Measurements from ENCODE around the gene UBQLN1. TPM values are rescaled to one million over a fixed set of nuclear protein-coding genes. Genes with fewer than 3 reads are reported as not detected.

The UBQLN1 gene
- total RNA-seq, 1 donor from 2014 or later: 102 TPM

DNA sequence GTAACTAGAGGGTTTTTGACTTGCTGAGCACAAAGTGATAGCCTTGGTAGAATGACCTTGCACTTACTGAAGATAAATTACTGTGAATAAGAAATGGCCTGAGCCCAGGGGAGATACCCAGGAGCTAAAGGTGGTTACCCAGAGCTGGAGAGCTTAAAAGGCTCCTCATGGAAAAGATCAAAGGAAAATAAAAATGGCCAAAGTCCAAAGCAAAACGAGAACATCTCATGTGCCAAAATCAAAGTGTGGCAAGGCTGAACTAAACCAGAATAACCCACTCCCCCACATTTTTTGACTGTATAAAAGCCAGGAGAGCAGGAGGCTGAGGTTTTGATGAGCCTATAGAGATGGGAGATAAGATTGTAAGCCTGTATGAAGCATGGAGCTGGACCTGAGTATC, 70.4 kb downstream of the UBQLN1 start:
- H3K9me3 Mint-ChIP-seq (ENCODE audit: unreplicated experiment): no peaks in the 10 kb centered on the region
- peaks cover 3% of the 10 kb centered on the region for H3K36me3 Mint-ChIP-seq (ENCODE audit: low read depth, unreplicated experiment)
- H3K27me3 Mint-ChIP-seq (ENCODE audit: unreplicated experiment): no peaks in the 10 kb centered on the region
- peaks cover 4% of the 10 kb centered on the region for H3K4me1 Mint-ChIP-seq (ENCODE audit: unreplicated experiment)
- no peak overlapping the region for H3K27ac Mint-ChIP-seq (ENCODE audit: unreplicated experiment)
- no peak for DNase-seq (ENCODE audit: low spot score)
- H3K4me3 Mint-ChIP-seq (ENCODE audit: unreplicated experiment): no peak overlapping the region
- TF ChIP-seq CTCF (IDR thresholded peaks at IDR 0.05; ENCODE audit: unreplicated experiment): no peak

DNA sequence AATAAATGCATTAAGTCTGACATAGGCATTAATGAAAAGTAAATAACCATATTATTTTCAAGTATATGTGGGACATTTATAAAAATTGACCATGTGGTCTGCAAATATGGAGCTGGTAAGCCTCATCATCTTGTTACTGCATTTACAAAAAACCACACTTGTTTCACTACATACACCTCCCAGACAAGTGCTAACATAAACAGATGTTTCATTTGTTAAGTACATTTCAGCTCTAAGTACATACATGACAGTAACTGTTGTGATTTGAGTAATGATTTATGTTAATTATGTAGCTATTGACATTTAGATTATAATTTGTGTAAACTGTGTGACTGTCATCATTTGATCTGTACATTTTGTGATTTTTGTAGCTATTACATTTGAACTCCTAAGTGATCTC, 70.9 kb downstream of the UBQLN1 start:
- no peak for DNase-seq (ENCODE audit: low spot score)
- H3K36me3 Mint-ChIP-seq (ENCODE audit: low read depth, unreplicated experiment): peaks cover 3% of the 10 kb centered on the region
- no peaks in the 10 kb centered on the region for H3K27me3 Mint-ChIP-seq (ENCODE audit: unreplicated experiment)
- TF ChIP-seq CTCF (IDR thresholded peaks at IDR 0.05; ENCODE audit: unreplicated experiment): no peak
- H3K9me3 Mint-ChIP-seq (ENCODE audit: unreplicated experiment): no peaks in the 10 kb centered on the region
- H3K27ac Mint-ChIP-seq (ENCODE audit: unreplicated experiment): no peak overlapping the region
- no peak overlapping the region for H3K4me3 Mint-ChIP-seq (ENCODE audit: unreplicated experiment)
- H3K4me1 Mint-ChIP-seq (ENCODE audit: unreplicated experiment): peaks cover 4% of the 10 kb centered on the region

GRCh38 chr9:83633676-83634075, 74.1 kb downstream of the UBQLN1 start:
- Mint-ChIP-seq H3K36me3 (ENCODE audit: low read depth, unreplicated experiment) (peaks cover 7% of the 10 kb centered on the region), H3K27ac (ENCODE audit: unreplicated experiment) (no peak overlapping the region), H3K4me3 (ENCODE audit: unreplicated experiment) (no peak overlapping the region), H3K4me1 (ENCODE audit: unreplicated experiment) (no peaks in the 10 kb centered on the region), H3K9me3 (ENCODE audit: unreplicated experiment) (no peaks in the 10 kb centered on the region), H3K27me3 (ENCODE audit: unreplicated experiment) (peaks cover 2% of the 10 kb centered on the region)
- no peak for TF ChIP-seq CTCF (IDR thresholded peaks at IDR 0.05; ENCODE audit: unreplicated experiment)
- DNase-seq (ENCODE audit: low spot score): no peak

GRCh38 chr9:83633255-83633654, 74.5 kb downstream of the UBQLN1 start:
- Mint-ChIP-seq H3K27ac (ENCODE audit: unreplicated experiment) (no peak overlapping the region), H3K9me3 (ENCODE audit: unreplicated experiment) (no peaks in the 10 kb centered on the region), H3K4me1 (ENCODE audit: unreplicated experiment) (no peaks in the 10 kb centered on the region), H3K36me3 (ENCODE audit: low read depth, unreplicated experiment) (peaks cover 7% of the 10 kb centered on the region), H3K4me3 (ENCODE audit: unreplicated experiment) (peak overlapping the region; percentile 54), H3K27me3 (ENCODE audit: unreplicated experiment) (peaks cover 2% of the 10 kb centered on the region)
- no peak for DNase-seq (ENCODE audit: low spot score)
- no peak for TF ChIP-seq CTCF (IDR thresholded peaks at IDR 0.05; ENCODE audit: unreplicated experiment)

DNA sequence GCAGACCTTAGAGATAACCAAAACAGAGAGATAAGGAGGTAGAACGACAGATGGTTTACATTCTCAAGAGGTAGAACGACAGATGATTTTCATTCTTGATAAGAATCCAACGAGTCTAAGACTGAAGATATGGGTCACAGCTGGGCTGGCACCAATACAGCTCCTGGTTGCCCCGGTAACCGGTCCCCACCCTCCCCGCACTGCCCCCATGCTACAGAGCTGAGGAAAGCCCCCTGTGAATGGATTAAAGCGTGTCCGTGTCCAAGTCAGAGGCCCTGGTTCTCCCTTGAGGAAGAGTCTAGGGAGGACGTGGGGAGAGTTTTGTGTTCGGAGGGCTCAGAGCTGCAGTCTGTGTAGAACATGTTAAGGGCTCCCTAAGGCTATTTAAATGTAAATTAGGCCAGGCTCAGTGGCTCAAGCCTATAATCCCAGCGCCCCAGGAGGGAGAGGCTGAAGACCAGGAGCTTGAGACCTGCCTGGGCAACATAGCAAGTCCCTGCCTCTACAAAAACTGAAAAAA, 76.8 kb downstream of the UBQLN1 start:
- Mint-ChIP-seq H3K27ac (ENCODE audit: unreplicated experiment) (no peak overlapping the region), H3K36me3 (ENCODE audit: low read depth, unreplicated experiment) (peaks cover 7% of the 10 kb centered on the region), H3K4me1 (ENCODE audit: unreplicated experiment) (no peaks in the 10 kb centered on the region), H3K27me3 (ENCODE audit: unreplicated experiment) (peaks cover 3% of the 10 kb centered on the region), H3K4me3 (ENCODE audit: unreplicated experiment) (no peak overlapping the region), H3K9me3 (ENCODE audit: unreplicated experiment) (no peaks in the 10 kb centered on the region)
- TF ChIP-seq CTCF (IDR thresholded peaks at IDR 0.05; ENCODE audit: unreplicated experiment): no peak
- no peak for DNase-seq (ENCODE audit: low spot score)

Data from endothelial cell (in vitro differentiated cells).